ENCODE data around the gene ACTN3.
"Not testable (repeated sequence)": the region's sequence is repeated elsewhere in the genome, so short reads cannot be mapped to it uniquely, and the experiment has no call there.

The ACTN3 gene

DNA sequence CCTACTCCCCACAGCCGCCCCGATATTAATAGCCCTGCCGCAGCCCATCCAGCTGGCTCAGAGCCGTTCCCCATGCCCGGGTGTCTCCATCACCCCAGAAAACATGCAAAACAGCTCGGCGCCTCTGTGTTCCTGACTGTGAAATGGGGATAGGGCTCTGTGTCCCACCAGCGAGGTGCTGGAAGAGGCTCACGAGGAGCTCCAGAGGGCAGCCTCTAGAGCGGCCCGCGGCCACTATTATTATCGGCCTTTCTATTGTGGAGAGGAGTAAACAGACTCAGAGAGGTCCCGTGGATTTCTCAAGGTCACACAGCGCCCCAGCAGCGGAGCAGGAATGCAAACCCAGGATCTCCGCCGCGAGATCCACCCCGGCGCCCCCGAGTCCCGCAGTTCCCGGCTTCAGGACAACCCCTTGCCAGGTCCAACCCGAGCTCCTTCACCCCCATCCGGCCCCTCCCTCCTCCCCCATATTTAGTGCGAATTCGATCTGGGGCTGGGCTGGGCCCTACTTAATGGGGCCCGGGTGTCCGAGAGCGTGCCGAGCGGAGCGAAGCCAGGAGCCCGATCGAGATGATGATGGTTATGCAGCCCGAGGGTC, at the start of gene ACTN3:
ACTN3 (plus strand) TSS at position 536 of the 598 bp plus-strand sequence; CDS start at position 571, 35 bp downstream.
- DNase-seq, result peak; percentile 52 to 57

DNA sequence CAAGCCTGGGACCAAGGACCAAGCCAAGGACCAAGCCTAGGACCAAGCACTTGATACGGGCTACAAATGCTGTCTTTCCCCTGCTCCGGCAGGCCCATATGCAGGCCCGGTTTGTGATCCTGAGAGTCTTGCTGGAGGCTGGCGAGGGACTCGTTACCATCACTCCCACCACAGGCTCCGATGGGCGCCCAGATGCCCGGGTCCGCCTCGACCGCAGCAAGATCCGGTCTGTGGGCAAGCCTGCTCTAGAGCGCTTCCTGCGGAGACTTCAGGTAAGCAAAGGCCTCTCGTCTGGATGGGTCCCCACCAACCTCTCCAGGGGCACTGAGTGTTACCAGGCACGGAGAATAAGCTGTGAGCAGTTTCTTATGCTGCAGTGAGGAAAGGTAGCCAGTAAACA, 49.5 kb upstream of the ACTN3 start:
- DNase-seq, result no peak

DNA sequence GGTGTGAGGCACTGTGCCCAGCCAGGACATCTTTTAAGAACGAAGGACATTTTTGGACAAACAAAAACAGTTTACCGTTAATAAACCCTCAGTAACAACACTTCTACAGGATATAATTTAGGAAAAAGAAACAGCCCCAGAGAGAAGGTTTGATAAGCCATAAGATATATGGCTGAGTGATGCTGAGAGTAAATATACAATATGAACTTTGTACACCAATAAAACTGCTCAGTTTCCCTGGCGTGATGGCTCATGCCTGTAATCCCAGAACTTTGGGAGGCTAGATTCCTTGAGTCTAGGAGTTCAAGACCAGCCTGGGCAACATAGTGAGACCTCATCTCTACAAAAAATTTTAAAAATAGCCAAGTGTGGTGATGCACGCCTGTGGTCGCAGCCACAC, 48.2 kb upstream of the ACTN3 start:
- DNase-seq, result no peak

DNA sequence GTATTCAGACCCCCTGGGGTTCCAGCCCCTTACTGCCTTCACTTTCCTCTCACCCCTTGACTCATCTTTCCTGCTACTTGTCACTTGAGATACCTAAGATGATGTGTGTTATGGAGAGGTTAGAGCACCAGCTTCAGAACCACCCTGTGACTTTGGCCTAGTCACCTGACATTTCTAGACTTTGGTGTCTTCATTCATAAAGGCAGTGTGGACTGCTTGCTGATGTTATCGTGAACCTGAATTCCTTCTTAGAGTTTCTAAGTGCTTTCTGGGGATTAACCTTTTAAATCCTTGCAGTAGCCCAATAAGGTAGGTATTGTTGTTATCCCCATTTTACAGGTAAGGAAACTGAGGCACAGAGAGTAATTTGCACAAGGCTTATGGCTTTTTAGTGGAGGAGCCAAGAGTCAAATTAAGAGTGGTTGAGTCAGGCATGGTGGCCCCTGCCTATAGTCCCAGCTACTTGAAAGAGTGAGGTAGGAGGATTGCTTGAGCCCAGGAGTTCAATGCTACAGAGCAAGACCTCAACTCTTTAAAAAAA, 41.4 kb upstream of the ACTN3 start:
- DNase-seq, result no peak

DNA sequence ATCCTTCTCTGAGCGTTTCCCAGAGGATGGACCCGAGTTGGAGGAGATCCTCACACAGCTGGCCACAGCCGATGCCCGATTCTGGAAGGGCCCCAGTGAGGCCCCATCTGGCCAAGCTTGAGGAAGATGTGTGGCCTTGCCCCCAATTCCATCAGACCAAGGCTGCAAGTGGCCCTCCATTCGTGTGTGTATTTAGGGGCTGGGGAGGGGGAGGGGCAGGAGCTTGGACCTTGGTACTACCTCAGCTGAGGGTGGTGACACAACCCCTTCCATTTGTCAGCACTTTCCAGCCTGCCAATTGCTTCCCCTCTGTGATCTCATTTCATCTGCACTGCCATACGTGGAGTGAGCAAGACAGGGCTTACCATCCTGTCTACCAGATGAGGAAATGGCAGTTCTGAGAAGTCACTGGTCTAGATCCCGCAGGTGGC, 37.6 kb upstream of the ACTN3 start:
- no peak for DNase-seq

DNA sequence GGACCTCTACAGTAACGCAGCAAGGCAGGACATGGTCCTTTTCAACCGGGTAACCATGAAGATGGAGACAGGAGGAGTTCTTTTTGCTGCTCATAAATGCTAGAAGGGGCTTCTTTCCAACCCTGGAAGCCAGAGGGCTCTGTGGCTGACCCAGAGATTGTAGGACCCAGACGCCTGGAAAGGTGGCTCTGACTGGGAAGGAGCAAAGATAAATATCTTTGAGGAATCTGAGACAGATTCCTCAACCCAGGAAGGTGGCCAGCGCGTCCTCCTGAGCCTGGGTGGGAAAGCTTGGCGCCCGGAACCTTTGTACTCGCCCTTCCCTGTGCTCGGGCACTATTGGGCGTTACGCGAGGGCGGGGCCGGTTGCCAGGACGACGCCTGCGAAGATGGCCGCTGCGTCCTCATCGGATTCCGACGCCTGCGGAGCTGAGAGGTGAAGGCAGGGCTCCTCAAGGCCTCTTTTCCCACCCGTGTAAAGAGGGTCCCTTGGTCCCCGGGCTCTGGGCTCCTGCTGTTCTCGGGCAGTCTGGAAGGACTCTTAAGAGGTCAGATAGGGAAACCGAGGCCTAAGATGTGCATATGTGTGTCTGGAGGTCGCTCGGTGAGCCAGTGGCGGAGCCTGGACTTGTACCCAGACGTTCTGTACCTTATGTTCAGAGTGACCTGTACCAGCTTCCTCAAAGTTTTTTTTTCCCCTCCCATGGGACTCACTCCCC, 36.3 kb upstream of the ACTN3 start, which contains the start of gene BBS1:
BBS1 (plus strand) TSS at position 365 of the 719 bp plus-strand sequence; CDS start at position 390, 25 bp downstream.
- peak; percentile 66 to 92 for DNase-seq

DNA sequence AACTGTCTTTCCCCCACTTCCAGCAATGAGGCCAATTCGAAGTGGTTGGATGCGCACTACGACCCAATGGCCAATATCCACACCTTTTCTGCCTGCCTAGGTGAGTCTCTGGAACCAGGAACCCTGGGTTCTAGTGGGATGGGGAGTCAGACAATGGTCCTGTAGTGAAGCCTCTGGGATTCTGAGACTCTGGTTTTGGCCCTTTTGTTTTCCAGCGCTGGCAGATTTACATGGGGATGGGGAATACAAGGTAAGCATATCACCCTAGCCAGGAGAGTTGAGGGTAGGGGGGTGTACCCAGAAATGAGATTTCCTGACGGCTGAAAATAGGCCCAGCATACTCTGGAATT, 35.7 kb upstream of the ACTN3 start:
- DNase-seq, result no peak

DNA sequence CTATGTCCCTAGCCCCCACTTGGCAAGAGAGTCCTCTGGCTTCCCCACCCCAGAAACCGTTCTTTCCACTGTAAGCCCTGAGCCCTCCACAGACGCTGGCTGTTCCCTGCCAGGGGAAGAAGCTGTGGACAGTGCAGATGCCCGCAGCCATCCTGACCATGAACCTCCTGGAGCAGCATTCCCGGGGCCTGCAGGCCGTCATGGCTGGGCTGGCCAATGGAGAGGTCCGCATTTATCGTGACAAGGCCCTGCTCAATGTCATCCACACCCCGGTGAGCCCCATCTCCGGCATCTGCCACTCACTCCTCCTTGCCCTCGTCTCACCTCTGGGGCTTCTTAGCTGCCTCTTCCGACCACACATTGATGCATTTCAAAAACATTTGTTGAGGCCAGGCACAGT, 23.1 kb upstream of the ACTN3 start:
- DNase-seq, result no peak

DNA sequence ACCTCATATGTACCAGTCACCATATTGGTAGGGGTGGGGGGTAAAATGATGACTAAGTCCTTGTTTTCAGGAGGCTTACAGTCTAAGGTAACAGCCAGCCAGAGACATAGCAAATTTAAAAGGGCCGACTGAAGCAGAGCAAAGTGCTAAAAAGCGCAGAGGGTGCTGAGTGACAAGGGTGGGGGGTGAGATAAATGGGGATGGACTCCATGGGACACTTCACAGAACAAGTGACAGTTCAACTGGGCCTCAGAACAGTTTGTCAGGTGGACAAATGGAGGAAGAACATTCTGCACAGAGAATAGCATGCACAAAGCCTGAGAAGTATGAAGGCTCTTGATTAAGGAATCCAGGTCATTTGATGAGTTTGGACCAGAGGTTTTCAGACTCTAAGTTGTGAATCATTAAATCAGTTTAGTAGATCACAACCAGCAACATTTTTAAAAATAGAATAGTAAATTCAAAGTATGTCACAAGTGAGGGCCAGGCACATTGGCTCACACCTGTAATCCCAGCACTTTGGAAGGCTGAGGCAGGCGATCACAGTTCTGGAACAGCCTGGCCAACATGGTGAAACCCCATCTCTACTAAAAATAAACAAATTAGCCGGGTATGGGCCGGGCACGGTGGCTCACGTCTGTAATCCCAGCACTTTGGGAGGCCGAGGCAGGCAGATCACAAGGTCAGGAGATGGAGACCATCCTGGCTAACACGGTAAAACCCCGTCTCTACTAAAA, 22.2 kb upstream of the ACTN3 start:
- no peak for DNase-seq

DNA sequence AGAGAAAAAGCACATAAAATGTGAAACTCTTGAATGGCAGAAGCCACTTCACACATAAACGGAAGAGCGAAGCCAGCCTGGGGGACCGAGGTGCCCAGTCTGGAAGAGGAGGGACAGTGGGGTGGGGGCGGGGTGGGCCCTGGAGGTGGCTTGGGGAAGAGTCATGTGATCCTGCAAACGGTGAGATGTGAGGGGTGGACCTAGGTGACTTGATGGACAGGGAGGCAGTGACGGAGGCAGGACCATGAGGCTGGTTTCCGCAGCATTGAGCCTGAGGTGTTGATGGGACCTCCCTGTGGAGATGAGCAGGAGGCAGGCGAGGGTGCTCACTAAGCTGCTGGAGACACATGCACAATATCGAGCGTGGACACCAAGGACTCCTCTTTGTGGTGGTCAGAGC, 17.6 kb upstream of the ACTN3 start:
- DNase-seq, result no peak

DNA sequence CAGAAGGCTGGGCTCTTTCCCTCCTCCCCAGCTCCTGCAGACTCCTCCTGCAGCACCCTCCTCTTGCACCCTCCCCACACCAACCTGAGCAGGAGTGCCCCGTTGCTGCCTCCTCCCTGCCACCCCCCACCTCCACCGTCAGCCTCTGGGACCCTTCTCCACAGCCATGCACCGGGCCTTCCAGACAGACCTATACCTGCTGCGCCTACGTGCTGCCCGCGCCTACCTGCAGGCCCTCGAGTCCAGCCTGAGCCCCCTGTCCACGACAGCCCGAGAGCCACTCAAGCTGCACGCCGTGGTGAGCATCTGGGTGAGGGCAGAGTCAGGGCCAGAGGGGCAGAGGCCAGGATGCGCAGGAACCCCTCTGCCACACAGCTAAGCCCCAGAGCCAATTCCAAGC, 17.0 kb upstream of the ACTN3 start:
- DNase-seq, result no peak

DNA sequence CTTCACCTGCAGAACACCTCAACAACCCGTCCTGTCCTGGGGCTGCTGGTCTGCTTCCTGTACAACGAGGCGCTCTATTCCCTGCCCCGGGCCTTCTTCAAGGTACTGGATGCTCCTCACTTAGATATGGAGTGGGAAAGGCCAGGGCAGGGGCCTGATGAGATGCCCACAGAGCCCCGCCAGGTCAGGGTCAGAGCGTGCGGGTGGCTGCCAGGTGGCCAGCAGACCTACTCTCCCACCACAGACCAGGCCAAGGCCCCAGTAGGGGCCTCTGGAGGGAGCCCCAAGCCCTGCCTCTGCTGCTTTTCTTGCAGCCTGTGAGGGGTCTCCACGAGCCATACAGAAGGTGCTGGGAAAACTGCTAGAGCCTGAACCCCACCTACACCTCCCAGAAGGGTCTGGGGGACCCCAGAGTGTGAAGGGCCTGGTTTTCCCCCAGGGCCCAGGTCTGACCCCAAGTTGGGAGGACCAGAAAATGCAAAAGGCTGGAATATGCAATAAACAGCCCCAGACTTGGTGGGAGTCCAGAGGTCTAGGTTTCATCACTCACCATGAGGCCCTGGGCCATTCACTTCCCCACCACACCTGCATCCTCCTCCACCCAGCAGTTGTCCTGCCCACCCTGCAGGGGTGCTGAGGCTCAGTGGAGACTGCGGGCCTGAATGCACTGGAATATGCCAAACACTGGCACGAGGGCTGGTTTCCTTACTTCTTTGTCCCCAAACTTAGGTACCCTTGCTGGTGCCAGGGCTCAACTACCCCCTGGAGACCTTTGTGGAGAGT, 15.6 kb upstream of the ACTN3 start:
- no peak for DNase-seq

DNA sequence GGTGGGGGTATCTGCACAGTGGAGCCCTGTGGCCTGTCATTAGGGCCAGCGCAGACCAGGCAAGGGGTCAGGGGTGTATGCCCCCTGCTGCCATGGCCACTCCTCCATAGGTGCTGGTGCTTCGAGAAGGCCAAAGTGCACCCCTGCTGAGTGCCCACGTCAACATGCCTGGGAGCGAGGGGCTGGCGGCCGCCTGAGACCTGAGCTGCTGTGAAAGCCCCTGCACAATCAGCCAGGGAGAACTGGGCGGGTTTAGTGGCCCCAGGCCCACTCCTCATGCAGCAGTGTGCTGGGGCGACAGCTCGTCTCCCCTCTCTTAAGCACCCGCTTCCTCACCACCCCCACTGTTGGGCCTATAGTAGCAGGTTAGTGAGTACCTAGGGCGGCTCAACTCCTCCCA, 14.9 kb upstream of the ACTN3 start:
- no peak for DNase-seq

DNA sequence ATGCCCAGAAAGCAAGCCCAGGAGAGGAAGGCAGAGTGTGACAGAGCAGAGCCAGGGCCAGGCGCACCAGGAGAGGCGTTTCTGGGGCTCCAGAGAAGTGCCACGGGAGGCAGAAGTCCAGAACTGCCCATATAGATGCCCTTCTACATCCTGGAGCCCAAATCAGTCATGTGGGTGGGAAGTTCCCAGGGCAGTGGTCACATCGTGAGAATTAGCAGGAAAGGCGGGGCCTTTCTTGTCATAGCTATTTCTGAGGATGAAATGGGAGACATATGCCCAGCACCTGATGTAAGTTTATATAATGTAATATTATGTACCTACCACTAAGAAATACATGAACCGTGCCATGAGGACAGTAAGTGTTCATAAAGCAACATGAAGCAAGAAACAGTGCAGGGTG, 13.9 kb upstream of the ACTN3 start:
- DNase-seq, result no peak

DNA sequence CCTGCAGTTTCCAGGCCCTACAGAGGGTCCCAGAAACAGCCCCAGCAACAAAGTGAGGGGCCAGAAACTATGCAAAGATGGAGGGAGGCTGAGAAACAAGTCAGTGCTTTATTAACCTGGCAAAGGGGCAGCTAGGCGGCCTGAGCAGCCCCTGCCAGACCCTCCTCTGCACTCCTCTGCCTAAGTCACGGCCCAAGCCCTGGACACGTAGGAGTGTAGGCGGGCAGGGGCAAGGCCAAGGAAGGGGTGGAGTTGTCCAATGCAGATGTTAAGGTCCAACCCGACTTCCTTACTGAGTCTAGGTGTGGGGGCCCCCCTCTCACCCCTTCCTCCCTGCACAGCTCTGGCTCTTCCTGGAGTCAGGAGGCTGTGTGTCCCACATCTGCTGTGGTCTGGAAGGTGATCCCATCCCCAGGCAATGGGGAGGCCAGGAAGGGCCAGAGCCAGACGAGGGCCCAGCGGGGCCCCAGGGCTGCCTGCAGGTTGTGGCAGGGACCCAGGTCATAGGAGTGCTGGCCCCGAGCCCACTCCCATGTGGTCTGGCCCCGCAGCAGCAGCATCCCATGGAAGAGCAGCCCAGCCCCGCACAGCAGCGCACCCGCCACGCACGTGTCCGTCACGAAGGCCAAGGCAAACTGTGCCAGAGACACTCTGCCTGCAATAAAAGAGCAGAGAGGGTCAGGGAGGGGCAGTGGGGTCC, 7.4 kb upstream of the ACTN3 start:
- no peak for DNase-seq

DNA sequence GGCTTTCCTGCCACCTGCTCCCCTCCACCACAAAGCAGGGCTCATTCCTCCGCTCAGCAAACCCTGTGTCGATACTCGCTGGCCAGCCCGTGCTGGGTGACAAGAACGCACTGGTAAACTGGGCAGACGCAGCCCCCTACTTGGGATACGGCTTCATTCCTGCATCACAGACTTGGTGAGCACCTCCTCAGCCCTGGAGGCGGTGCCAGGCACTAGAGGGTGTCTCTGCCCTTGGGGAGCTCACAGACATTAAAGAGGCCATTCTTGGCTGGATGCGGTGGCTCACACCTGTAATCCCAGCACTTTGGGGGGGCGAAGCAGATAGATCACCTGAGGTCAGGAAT, 6.9 kb upstream of the ACTN3 start:
- DNase-seq, result no peak

DNA sequence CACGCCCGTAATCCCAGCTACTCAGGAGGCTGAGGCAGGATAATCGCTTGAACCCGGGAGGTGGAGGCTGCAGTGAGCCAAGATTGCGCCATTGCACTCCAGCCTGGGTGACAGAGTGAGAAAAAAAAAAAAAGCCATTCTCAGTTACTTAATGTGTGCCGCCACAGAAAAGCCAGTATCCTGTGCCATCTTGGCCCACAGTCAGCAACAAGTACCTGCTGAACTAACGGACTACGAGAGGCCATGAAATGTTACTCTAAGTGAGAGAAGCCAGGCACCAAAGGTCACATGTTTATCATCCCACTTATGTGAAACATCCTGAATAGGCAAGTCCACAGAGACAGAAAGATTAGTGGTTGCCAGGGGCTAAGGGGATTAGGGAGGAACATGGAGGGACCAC, 6.1 kb upstream of the ACTN3 start:
- not testable (repeated sequence) for DNase-seq

DNA sequence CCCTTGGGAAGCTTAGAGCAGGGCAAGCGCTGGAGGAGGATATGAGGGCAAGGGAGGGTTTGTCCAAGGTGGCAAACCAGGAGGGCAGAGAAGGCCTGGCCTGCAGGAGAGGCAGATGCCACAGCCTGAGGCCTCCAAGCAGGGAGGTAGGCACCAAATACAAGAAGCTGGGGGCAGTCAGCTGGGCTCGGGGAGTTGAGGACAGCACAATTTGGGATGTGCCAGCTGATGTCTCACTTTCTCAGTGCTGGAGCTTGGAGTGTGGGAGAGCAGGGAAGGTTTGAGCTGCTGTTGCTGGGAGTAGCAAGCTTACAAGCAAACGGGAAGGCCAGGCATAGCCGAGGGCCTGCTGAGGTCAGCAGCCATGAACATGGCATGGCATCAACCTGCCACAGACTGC, 4.8 kb upstream of the ACTN3 start:
- no peak for DNase-seq

DNA sequence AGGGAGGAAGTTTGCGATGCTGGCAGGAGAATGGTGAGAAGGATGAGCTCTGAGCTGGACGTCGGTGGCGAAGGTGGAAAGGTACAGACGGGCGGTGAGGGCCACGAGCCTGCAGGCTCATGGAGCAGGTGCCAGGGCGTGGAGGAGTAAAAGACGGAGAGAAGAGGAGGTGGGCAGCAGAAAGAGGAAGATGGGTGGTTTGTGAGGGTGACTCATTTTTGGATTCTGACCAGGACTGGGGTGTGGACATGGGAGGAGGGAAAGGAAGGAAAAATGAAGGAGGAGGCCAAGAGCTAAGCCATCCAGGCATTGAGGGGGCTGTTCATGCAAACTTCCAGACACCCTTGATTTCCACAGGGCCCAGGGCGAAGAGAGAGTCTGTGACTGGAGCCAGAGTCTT, 4.3 kb upstream of the ACTN3 start:
- no peak for DNase-seq

DNA sequence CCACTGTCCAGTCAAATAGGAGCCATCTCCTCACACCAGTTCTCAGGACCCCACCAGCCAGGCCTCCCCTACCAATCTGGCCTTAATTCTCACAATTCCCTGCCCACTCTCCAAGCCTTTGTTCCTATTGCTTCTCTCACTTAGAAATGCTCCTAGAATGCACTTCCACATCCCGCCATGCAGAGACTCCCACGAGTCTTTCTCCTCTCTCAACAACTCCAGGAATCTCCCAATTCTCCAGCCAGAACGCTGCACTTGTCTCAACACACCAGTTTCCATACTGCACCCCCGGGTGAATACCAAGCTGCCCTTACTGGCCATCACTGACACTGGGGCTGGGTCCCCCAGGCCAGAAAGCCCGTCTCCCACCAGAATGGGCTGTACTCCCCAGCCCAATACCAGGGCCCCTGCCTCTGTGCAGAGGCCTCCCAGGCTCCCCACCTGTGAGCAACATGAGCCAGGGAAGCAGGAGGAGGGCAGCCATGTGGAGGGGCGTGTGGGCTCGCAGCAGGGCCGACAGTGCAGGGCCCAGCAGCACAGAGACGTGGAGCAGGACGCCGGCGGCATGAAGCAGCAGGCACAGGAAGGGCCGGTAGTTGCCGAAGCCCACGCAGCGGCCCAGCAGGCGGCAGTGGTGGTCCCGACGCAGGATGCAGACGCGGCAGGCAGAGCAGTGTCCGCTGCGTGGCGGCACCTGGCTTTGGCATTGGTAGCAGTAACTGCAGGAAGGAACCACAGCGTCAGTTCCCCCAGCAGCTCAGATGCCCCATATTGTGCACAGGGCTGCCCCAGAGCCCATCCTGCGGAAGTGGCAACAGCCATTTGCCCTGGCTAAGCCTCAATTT, 3.2 kb upstream of the ACTN3 start:
- DNase-seq, result peak; percentile 17 to 80

DNA sequence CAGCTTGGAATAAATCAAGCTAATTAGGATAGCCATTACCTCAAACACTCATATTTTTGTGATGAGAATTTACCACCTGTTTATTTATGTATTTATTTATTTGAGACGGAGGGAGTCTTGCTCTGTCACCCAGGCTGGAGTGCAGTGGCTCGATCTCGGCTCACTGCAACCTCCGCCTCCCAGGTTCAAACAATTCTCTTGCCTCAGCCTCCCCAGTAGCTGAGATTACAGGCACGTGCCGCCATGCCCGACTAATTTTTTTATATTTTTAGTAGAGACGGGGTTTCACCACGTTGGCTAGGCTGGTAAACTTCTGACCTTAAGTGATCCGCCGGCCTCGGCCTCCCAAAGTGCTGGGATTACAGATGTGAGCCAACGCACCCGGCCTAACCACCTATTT, 1.8 kb upstream of the ACTN3 start:
- DNase-seq, result not testable (repeated sequence)
